AG04449 (cell line): Measurements from ENCODE around the gene REXO1.
A peak's percentile ranks its signal among the peaks of the same experiment; 100 is the strongest.

Source experiments
- CTCF ChIA-PET: fragments of 350-600 bp; formaldehyde crosslinking; extraction: SDS; loops from one replicate; lab custom pipeline; 2021; ENCODE audit warnings: antibody characterized with exemption; lab: Yijun Ruan, JAX
- POLR2A ChIA-PET: fragments of 400-600, 350-600 bp; formaldehyde crosslinking; extraction: SDS; loops from one replicate; lab custom pipeline; 2020; ENCODE audit warnings: antibody characterized with exemption, inconsistent platforms; lab: Yijun Ruan, JAX
- DNase-seq: peaks from one replicate; pipeline ENCODE4 v3.0.0-alpha.2; 2010; ENCODE audit warnings: low read depth, low spot score
- H3K4me3 ChIP-seq: 2 replicates; pipeline ENCODE4 v1.5.1; 2011; ENCODE audit warnings: low read depth, mild to moderate bottlenecking, control low read depth, low read length
- CTCF ChIP-seq: IDR thresholded peaks from one replicate; pipeline ENCODE4 v1.5.1; 2011; ENCODE audit warnings: mild to moderate bottlenecking, moderate library complexity, low read length, control low read depth, inconsistent platforms; ENCODE audit not compliant: insufficient read depth; ENCODE audit errors: missing control alignments

Gene REXO1

DNA sequence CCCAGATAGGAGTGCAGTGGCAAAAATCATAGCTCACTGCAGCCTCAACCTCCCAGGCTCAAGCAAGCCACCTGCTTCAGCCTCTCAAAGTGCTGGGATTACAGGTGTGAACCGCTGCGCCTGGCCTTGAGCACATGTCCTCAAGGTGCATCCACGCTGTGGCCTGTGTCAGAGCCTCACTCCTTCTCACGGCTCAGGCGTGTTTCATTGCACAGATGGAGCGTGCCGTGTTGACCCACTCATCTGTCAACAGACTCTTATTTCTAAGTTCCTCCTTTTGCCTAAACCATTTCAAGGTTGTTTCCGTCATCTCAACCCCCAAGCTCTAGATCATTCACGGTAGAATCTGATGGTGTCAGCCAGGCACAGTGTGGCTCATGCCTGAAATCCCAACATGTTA lies 64.4 kb downstream of the REXO1 start:
- H3K4me3 ChIP-seq, result no peak overlapping the region
- no peak for DNase-seq
- ChIA-PET POLR2A (no interaction called here), CTCF (interaction anchor here (1.2 to 5.0 kb wide), 5 partner anchors 12 to 111 kb away, joined by 4 to 60 read pairs (median 33); no protein-coding TSS in a partner anchor)
- no peak for TF ChIP-seq CTCF

- no peak for TF ChIP-seq CTCF
- no peak for DNase-seq
- CTCF ChIA-PET, result interaction anchor here (0.9 to 5.0 kb wide), 7 partner anchors 12 to 111 kb away, joined by 4 to 60 read pairs (median 16); no protein-coding TSS in a partner anchor
- POLR2A ChIA-PET, result no interaction called here
- H3K4me3 ChIP-seq, result no peak overlapping the region
Observed at GRCh38 chr19:1783354-1783753, 64.9 kb downstream of the REXO1 start.

GRCh38 chr19:1782521-1782920 lies 65.8 kb downstream of the REXO1 start:
- TF ChIP-seq CTCF, result no peak
- no peak overlapping the region for H3K4me3 ChIP-seq
- DNase-seq, result no peak
- ChIA-PET CTCF (interaction anchor here (0.9 to 5.0 kb wide), 6 partner anchors 11 to 110 kb away, joined by 4 to 60 read pairs (median 24); no protein-coding TSS in a partner anchor), POLR2A (no interaction called here)

DNA sequence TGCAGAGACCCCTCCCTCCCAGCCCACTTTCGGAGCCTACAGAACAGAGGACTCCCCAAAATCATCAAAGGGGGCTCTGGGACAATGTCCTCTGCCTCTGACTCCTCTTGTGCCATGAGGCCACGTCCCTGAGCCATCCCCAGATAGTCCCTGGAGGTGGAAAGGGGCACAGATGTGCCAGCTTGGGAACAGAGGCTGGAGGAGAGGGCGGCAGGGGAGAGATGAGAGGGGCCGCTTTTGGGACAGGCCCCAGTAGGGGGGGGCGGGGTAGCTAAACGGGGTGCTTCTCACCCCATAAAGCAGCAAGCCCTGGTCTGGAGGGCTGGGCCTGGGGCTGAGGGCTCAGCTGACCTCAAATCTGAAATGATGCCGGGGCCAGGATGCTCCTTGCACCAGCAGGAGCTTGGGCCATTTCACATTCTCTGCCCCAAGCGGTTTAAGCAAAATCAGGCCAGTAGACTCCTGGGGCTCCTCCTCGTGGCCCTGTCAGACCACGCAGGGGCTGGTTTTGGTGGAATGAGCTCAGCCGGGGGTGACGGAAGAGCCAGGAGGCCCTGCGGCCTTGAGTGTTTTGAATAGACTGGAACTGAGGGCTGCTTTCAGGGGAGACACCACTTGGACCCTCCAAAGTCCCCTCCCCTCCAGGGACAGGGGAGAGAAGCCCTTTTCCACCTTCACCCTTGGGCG lies 67.9 kb downstream of the REXO1 start:
- peak; percentile 19 for TF ChIP-seq CTCF
- DNase-seq, result no peak
- POLR2A ChIA-PET, result no interaction called here
- CTCF ChIA-PET, result interaction anchor here (0.6 to 5.0 kb wide), 8 partner anchors 9 to 1857 kb away, joined by 3 to 60 read pairs (median 16); no protein-coding TSS in a partner anchor
- H3K4me3 ChIP-seq, result no peak overlapping the region

DNA sequence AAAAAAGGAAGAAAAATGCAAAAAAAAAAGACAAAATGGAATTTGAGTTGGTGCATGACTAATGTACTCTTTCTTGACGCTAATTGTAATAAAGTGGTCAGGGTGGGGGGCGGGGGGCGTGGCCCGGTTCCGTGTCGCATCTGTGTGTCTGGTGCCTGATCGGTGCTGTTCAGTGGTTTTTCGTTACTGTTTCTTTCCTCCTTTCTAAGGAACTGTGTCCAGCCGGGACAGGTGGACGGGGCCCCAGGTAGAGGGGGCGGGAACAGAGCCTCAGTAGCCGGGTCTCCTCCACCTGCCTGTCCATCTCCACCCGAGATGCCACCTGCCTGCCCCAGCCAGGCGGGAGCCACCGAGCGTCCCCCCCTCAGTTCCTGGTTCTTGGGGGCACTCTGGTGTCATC lies 68.7 kb downstream of the REXO1 start:
- CTCF ChIA-PET, result interaction anchor here (1.3 to 5.0 kb wide), 6 partner anchors 9 to 16 kb away, joined by 4 to 60 read pairs (median 8); no protein-coding TSS in a partner anchor
- no peak for DNase-seq
- H3K4me3 ChIP-seq, result no peak overlapping the region
- POLR2A ChIA-PET, result no interaction called here
- no peak for TF ChIP-seq CTCF

DNA sequence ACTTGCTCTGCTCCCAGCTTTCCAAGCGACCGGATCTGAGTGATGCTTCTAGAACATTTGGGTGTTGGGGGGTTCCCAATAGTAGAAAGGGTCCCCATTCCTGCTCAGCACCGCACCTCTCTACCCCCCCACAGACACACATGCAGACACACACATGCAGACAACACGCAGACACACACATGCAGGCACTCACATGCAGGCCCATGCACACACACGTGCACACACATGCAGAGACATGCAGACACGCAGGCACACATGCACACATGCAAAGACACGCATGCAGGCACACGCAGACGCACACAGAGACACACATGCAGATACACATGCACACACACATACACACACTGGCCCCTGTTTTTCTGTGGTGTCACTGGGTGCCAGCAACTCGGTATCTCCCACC lies 71.1 kb downstream of the REXO1 start:
- no peak overlapping the region for H3K4me3 ChIP-seq
- POLR2A ChIA-PET, result no interaction called here
- no peak for DNase-seq
- no peak for TF ChIP-seq CTCF
- CTCF ChIA-PET, result interaction anchor here (1.1 to 3.0 kb wide), 4 partner anchors 9 to 187 kb away, joined by 4 to 17 read pairs (median 10); no protein-coding TSS in a partner anchor
